GM11168 (cell line): Measurements from ENCODE around the gene HIGD1A.

Experiments used
- in situ Hi-C: fragments of 300-500 bp; cut with MboI; formaldehyde crosslinking; loops from one replicate; pipeline ENCODE4 v1.12.0; 2022; ENCODE audit warnings: low sequenced_read_pairs; ENCODE audit not compliant: unreplicated experiment

The HIGD1A gene

GRCh38 chr3:42742259-42742658, 62.0 kb downstream of the HIGD1A start:
- in situ Hi-C loops = no loop called here

- in situ Hi-C loops = no loop called here
These were observed 62.5 kb downstream of the HIGD1A start for GRCh38 chr3:42741796-42742195.

GRCh38 chr3:42739401-42740158, 64.7 kb downstream of the HIGD1A start:
- in situ Hi-C loops = no loop called here

- in situ Hi-C loops = no loop called here
These were observed 67.8 kb downstream of the HIGD1A start for GRCh38 chr3:42736531-42736930.

- in situ Hi-C loops = no loop called here
These were observed 68.2 kb downstream of the HIGD1A start for GRCh38 chr3:42736081-42736480.

- in situ Hi-C loops = no loop called here
These were observed 68.7 kb downstream of the HIGD1A start for GRCh38 chr3:42735615-42736014.

- in situ Hi-C loops = no loop called here
These were observed 69.3 kb downstream of the HIGD1A start for GRCh38 chr3:42735019-42735418.

GRCh38 chr3:42734263-42734860, 69.9 kb downstream of the HIGD1A start:
- in situ Hi-C loops = no loop called here

- in situ Hi-C loops = no loop called here
These were observed 70.6 kb downstream of the HIGD1A start for GRCh38 chr3:42733501-42734262.
